VCaP (cell line): ENCODE results near the gene ZNF630.
"Not testable (repeated sequence)": the region's sequence is repeated elsewhere in the genome, so short reads cannot be mapped to it uniquely, and the experiment has no call there.

Source experiments
- H3K27ac ChIP-seq: fragments of 450-650 bp; 2 replicates; pipeline ENCODE4 v1.5.1; 2017
- CTCF ChIP-seq: fragments of 450-650 bp; conservative IDR thresholded peaks from 2 replicates; pipeline ENCODE4 v1.5.1; 2017; ENCODE audit warnings: mild to moderate bottlenecking, moderate library complexity

The ZNF630 gene

GRCh38 chrX:48025561-48025960 is 45.9 kb downstream of the ZNF630 start:
- TF ChIP-seq CTCF, result peak; percentile 74
- no peak overlapping the region for H3K27ac ChIP-seq

GRCh38 chrX:48022738-48023137 is 48.7 kb downstream of the ZNF630 start:
- TF ChIP-seq CTCF, result no peak

GRCh38 chrX:48022100-48022499 is 49.3 kb downstream of the ZNF630 start:
- H3K27ac ChIP-seq, result peak overlapping the region; percentile 96
- no peak for TF ChIP-seq CTCF

More at GRCh38 chrX:48022738-48023137, 48.7 kb downstream of the ZNF630 start:
- no peak overlapping the region for H3K27ac ChIP-seq

DNA sequence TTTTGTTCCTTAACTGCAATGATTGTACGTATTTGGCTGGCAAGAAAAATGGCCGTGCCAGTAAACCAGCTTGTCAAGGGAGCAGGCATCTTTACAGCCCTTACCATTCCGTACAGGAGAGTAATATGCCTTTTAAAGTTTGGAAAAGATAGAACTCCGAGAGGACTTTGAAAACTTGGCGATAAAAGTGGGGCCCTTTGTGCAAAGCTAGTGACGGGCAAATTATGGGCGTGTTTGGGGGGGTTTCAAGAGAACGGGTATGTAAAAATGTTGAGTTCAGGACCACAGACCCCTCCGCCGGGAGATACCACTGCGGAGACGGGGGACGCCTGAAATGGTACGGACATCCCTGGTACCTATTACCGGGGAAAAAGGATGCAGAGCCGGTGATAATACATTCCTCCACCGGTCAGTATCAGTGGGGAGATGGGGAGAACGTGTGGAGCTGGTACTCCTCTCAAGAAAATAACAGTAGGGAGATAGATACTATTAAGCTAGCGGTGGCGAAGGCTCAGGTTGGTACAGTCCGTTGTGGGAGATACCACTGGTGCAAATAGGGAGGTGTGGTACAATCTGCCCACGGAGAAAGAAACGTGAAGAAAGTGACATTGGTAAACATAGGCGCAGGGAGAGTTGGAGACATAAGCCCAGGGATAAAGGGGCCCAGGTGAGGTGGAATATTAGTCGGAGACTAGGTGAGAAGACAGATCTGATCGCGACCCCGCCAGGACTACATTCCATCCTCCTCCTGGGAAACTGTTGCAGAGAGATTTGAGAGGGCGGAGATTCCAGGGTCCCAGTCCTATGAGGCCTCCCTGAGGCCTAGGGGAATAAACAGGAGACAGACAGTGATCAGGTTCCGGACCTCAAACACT is 50.2 kb downstream of the ZNF630 start:
- no peak for TF ChIP-seq CTCF
- peak overlapping the region; percentile 96 for H3K27ac ChIP-seq

GRCh38 chrX:48020472-48020871 is 51.0 kb downstream of the ZNF630 start:
- peak overlapping the region; percentile 96 for H3K27ac ChIP-seq

DNA sequence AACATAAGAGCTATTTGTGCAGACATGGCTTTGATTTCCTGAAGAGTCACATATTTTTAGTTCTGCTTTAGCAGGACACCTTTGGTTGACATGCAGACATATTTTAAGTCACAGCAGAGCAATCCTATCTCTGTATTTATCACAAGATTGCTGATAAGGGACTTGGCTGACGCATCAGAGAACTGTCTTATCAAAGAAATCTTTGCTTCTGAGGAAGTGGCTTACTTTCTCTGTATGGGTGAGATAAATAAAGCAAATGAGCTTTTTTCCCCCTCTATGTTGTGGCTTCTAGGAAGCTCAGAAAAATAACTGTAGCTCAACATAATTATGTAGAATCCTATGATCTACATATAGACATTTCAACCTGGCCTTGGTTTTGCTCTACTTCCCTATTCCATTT is 51.5 kb downstream of the ZNF630 start:
- peak overlapping the region; percentile 96 for H3K27ac ChIP-seq

DNA sequence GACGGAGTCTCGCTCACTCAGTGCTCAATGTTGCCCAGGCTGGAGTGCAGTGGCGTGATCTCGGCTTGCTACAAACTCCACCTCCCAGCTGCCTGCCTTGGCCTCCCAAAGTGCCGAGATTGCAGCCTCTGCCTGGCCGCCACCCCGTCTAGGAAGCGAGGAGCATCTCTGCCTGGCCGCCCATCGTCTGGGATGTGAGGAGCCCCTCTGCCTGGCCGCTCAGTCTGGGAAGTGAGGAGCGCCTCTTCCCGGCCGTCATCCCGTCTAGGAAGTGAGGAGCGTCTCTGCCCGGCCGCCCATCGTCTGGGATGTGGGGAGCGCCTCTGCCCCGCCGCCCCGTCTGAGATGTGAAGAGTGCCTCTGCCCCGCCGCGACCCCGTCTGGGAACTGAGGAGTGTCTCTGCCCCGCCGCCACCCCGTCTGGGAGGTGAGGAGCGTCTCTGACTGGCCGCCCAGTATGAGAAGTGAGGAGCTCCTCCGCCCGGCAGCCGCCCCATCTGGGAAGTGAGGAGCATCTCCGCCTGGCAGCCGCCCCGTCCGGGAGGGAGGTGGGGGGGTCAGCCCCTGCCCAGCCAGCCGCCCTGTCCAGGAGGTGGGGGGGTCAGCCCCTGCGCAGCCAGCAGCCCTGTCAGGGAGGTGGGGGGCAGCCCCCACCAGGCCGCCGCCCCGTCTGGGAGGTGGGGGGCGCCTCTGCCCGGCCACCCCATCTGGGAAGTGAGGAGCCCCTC is 54.7 kb downstream of the ZNF630 start:
- not testable (repeated sequence) for H3K27ac ChIP-seq

- H3K27ac ChIP-seq, result not testable (repeated sequence)
Observed at GRCh38 chrX:48009445-48009960, 61.9 kb downstream of the ZNF630 start.
